ENCODE measurements around the gene SYNPO2.
A peak's percentile ranks its signal among the peaks of the same experiment; 100 is the strongest.

DNA sequence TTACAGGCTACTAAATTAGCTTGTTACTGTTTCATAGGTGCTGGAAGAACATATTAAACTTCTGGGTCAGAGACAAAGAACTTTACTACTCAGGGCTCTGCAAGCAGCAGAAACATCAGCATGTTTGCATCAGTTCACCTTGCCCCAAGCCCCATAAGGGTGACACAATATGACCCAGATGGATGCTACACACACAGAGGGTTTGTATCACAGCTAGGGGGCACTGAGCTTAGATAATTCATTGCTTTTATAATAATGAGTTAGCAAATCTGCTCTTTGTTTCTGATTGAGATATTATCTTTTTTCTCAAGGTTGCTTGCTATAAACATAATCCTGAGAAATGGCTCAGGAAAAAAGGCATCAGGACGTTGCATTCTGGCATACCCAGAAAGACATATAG, 4.8 kb upstream of the SYNPO2 start:
- TF ChIP-seq, protein P1, sequence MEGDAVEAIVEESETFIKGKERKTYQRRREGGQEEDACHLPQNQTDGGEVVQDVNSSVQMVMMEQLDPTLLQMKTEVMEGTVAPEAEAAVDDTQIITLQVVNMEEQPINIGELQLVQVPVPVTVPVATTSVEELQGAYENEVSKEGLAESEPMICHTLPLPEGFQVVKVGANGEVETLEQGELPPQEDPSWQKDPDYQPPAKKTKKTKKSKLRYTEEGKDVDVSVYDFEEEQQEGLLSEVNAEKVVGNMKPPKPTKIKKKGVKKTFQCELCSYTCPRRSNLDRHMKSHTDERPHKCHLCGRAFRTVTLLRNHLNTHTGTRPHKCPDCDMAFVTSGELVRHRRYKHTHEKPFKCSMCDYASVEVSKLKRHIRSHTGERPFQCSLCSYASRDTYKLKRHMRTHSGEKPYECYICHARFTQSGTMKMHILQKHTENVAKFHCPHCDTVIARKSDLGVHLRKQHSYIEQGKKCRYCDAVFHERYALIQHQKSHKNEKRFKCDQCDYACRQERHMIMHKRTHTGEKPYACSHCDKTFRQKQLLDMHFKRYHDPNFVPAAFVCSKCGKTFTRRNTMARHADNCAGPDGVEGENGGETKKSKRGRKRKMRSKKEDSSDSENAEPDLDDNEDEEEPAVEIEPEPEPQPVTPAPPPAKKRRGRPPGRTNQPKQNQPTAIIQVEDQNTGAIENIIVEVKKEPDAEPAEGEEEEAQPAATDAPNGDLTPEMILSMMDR (optimal IDR thresholded peaks at IDR 0.05 in 1 of 3, IDR thresholded peaks at IDR 0.05 in 1 of 3, conservative IDR thresholded peaks at IDR 0.05 in 1 of 3; ENCODE audit: extremely low read depth in 1 of 3, insufficient read depth in 2 of 3, low read length in 3 of 3): peak in 1 of 3 experiments; percentile 32
- no peak for TF ChIP-seq EZH2 (IDR thresholded peaks at IDR 0.05; ENCODE audit: low read length)
